Nephron (organoid): ENCODE measurements around the gene NEURL4.
A peak's percentile ranks its signal among the peaks of the same experiment; 100 is the strongest.
"Not testable (repeated sequence)": the region's sequence is repeated elsewhere in the genome, so short reads cannot be mapped to it uniquely, and the experiment has no call there.

Experiments
- H3K27ac Mint-ChIP-seq, 3 experiments: 2 replicates each; pipeline ENCODE4 v1.8.0; 2020; ENCODE audit warnings: mixed read lengths in 3 of 3, mild to moderate bottlenecking in 2 of 3, moderate library complexity in 1 of 3
- H3K27me3 Mint-ChIP-seq: 2 replicates; pipeline ENCODE4 v1.8.0; 2021; ENCODE audit warnings: low read depth, mild to moderate bottlenecking, moderate library complexity, mixed read lengths
- H3K36me3 Mint-ChIP-seq: 2 replicates; pipeline ENCODE4 v1.8.0; 2020; ENCODE audit warnings: low read depth, mixed read lengths
- H3K4me1 Mint-ChIP-seq: 2 replicates; pipeline ENCODE4 v1.8.0; 2020; ENCODE audit warnings: mixed read lengths
- H3K4me3 Mint-ChIP-seq, 3 experiments: 2 replicates each; pipeline ENCODE4 v1.8.0; 2020; ENCODE audit warnings: mild to moderate bottlenecking in 3 of 3, mixed read lengths in 3 of 3, moderate library complexity in 2 of 3
- H3K9me3 Mint-ChIP-seq: 2 replicates; pipeline ENCODE4 v1.8.0; 2020; ENCODE audit warnings: mixed read lengths
- TF ChIP-seq, protein P1 (sequence below), 3 experiments: fragments of 200-600 bp; sonication (generic); IDR thresholded peaks; one replicate each; pipeline ENCODE4 v1.5.0; 2021; ENCODE audit warnings: antibody characterized with exemption in 3 of 3; ENCODE audit not compliant: unreplicated experiment in 3 of 3

NEURL4 gene

DNA sequence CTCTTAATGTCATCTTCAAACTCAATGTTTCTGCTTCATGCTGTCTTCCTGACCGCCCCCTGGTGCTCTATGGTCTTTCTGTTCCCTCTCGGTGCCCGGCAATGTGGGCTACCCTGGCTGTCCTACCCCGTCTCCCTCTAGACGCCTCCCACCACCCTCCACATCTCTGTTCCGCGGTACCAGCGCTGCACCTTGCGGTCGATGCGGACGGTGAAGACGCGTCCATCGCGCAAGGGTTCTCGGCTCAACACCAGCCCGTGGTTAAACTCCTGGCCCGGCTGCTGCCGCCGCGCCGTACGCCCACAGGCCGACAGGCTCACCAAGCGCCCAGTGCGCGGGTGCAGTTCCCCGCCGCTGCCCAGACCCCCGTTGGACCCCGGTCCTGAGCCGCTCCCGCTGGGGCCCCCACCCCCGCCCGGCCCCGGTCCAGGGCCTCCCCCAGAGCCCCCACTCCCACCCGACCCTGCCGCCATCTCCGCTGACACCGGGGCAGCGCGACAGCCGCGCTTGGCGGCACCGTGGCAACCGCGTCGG, at the start of gene NEURL4:
Gene NEURL4 (minus strand): TSS at position 496 of the 534 bp plus-strand sequence. CDS start 23 bp downstream, at position 473.
- Mint-ChIP-seq H3K36me3 (peaks cover 4% of the 10 kb centered on the region), H3K4me1 (peaks cover 30% of the 10 kb centered on the region), H3K27ac (peak within 1 kb of the TSS; percentile 96 to 98 (median 97)), H3K27me3 (no peaks in the 10 kb centered on the region), H3K4me3 (peak within 1 kb of the TSS; percentile 92 to 98 (median 94)), H3K9me3 (no peaks in the 10 kb centered on the region)
- TF ChIP-seq, protein P1, sequence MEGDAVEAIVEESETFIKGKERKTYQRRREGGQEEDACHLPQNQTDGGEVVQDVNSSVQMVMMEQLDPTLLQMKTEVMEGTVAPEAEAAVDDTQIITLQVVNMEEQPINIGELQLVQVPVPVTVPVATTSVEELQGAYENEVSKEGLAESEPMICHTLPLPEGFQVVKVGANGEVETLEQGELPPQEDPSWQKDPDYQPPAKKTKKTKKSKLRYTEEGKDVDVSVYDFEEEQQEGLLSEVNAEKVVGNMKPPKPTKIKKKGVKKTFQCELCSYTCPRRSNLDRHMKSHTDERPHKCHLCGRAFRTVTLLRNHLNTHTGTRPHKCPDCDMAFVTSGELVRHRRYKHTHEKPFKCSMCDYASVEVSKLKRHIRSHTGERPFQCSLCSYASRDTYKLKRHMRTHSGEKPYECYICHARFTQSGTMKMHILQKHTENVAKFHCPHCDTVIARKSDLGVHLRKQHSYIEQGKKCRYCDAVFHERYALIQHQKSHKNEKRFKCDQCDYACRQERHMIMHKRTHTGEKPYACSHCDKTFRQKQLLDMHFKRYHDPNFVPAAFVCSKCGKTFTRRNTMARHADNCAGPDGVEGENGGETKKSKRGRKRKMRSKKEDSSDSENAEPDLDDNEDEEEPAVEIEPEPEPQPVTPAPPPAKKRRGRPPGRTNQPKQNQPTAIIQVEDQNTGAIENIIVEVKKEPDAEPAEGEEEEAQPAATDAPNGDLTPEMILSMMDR (IDR thresholded peaks at IDR 0.05; ENCODE audit: unreplicated experiment in 3 of 3): peak in 1 of 3 experiments; percentile 15

DNA sequence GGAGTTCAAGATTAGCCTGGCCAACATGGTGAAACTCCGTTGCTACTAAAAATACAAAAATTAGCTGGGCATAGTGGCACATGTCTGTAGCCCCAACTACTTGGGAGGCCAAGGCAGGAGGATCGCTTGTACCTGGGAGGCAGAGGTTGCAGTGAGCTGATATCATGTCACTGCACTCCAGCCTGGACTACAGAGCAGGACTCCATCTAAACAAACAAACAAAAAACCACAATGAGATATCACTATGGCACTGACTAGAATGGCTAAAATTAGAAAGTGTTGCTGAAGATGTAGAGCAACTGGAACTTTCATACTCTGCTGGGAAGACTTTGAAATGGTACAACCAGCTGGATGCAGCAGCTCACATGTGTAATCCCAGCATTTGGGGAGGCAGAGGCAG, 45.2 kb upstream of the NEURL4 start:
- H3K27me3 Mint-ChIP-seq: peaks cover 39% of the 10 kb centered on the region
- H3K4me3 Mint-ChIP-seq: no peak overlapping the region
- H3K27ac Mint-ChIP-seq: no peak overlapping the region
- H3K36me3 Mint-ChIP-seq: no peaks in the 10 kb centered on the region
- peaks cover 4% of the 10 kb centered on the region for H3K9me3 Mint-ChIP-seq
- TF ChIP-seq, protein P1 (IDR thresholded peaks at IDR 0.05; ENCODE audit: unreplicated experiment in 3 of 3): no peak
- no peaks in the 10 kb centered on the region for H3K4me1 Mint-ChIP-seq

DNA sequence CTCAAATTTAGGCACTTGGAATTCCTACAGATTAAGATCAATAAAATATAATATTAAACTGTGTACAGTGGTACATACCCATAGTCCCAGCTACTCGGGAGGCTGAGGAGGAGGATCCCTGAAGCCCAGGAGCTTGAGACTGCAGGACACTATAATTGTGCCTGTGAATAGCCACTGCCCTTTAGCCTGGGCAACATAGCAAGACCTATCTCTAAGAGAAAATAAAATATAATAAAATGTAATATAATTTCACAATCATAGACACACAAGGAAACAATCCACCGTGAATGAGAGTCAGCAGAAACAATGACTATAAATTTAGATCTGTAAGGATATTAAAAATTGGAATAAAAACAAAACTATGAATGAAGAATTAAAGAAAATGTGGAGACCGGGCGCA, 41.7 kb upstream of the NEURL4 start:
- Mint-ChIP-seq H3K36me3 (no peaks in the 10 kb centered on the region), H3K27me3 (peaks cover 17% of the 10 kb centered on the region), H3K4me3 (no peak overlapping the region), H3K9me3 (no peaks in the 10 kb centered on the region), H3K4me1 (no peaks in the 10 kb centered on the region), H3K27ac (no peak overlapping the region)
- TF ChIP-seq, protein P1 (IDR thresholded peaks at IDR 0.05; ENCODE audit: unreplicated experiment in 3 of 3): no peak

DNA sequence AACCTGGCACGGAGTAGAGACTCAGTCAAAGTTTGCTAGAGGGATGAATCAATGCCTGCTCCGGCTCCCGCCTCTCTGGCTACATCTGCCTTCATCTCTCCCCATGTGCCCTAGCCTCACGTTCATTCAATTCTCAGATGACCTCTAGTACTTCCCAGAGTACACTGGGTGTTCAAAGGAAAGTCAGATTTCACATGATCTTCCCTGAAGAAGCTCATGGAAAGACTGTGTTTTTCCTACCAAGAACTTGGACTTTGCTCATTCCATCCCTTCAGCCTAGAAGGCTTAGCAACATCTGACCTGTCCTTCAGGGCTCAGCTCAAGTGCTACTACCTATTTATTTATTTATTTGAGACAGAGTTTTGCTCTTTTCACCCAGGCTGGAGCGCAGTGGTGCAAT, 40.7 kb upstream of the NEURL4 start:
- H3K27me3 Mint-ChIP-seq: peaks cover 17% of the 10 kb centered on the region
- no peak overlapping the region for H3K4me3 Mint-ChIP-seq
- no peaks in the 10 kb centered on the region for H3K36me3 Mint-ChIP-seq
- TF ChIP-seq, protein P1 (IDR thresholded peaks at IDR 0.05; ENCODE audit: unreplicated experiment in 3 of 3): no peak
- no peak overlapping the region for H3K27ac Mint-ChIP-seq
- H3K9me3 Mint-ChIP-seq: no peaks in the 10 kb centered on the region
- H3K4me1 Mint-ChIP-seq: no peaks in the 10 kb centered on the region

DNA sequence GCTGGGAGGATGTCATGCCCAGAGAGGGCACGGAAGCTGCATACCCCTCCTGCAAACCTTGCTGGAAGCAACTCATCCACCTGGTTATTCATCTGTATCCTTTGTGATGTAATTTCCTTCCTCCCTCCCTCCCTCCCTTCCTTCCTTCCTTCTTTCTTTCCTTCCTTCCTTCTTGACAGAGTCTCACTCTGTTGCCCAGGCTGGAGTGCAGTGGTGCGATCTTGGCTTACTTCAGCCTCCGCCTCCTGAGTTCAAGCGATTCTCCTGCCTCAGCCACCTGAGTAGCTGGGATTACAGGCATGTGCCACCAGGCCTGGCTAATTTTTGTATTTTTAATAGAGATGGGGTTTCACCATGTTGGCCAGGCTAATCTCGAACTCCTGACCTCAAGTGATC, 39.5 kb upstream of the NEURL4 start:
- not testable (repeated sequence) for H3K36me3 Mint-ChIP-seq, H3K9me3 Mint-ChIP-seq, H3K4me1 Mint-ChIP-seq, H3K4me3 Mint-ChIP-seq, H3K27ac Mint-ChIP-seq
- peaks cover 17% of the 10 kb centered on the region for H3K27me3 Mint-ChIP-seq

DNA sequence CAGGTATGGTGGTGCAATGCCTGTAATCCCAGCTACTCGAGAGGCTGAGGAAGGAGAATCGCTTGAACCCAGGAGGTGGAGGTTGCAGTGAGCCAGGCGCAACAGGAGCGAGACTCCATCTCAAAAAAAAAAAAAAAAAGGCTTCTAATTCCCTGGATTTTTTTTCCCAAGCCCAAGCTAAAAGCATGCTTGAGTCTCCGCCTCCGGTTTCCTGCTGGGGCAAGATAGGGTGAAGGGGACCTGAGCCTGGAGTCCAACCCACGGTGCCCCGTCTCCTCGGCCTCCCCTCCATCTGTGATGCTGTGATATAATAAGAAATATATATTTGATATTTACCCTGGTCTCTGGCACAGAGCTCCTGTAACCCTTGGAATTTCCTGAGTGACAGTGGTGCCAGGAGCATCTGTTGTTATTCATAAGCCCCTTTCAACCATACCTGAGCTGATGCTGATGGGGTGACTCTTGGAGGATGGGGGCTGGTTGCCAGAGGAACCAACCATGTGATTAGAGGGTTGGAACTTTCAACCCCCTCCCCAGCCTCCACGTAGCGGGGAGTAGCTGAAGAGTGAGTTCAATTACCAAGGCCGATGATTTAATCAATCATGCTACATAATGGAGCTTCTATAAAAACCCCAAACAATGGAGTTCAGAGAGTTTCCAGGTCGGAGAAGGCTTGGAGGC, 38.9 kb upstream of the NEURL4 start:
- TF ChIP-seq, protein P1 (IDR thresholded peaks at IDR 0.05; ENCODE audit: unreplicated experiment in 3 of 3): no peak
- no peaks in the 10 kb centered on the region for H3K4me1 Mint-ChIP-seq
- H3K4me3 Mint-ChIP-seq: no peak overlapping the region
- no peaks in the 10 kb centered on the region for H3K9me3 Mint-ChIP-seq
- H3K36me3 Mint-ChIP-seq: no peaks in the 10 kb centered on the region
- H3K27ac Mint-ChIP-seq: no peak overlapping the region
- H3K27me3 Mint-ChIP-seq: peaks cover 17% of the 10 kb centered on the region
